GM23338 (cell line): ENCODE data around the gene ATAD5. TPM values are rescaled to one million over a fixed set of nuclear protein-coding genes. Genes with fewer than 3 reads are reported as not detected.

Source experiments
- ATAC-seq: fragments of 200-7000 bp; cut with Tn5 transposase; 3 replicates; pipeline ENCODE4 v1.9.1; 2020
- DNase-seq: peaks from one replicate; pipeline ENCODE4 v3.0.0-alpha.2; 2015; ENCODE audit warnings: low spot score
- H2AFZ ChIP-seq: fragments of 200-600 bp; sonication (generic); 2 replicates; pipeline ENCODE4 v1.8.0; 2016; ENCODE audit warnings: antibody characterized with exemption, mild to moderate bottlenecking, moderate library complexity
- H3F3A ChIP-seq: fragments of 200-600 bp; sonication (generic); replicated peaks from 2 replicates; pipeline ENCODE4 v1.8.0; 2017; ENCODE audit warnings: antibody characterized with exemption, mixed run types, low read depth
- H3K27ac ChIP-seq: fragments of 200-600 bp; sonication (generic); 2 replicates; pipeline ENCODE4 v1.6.1; 2016; ENCODE audit warnings: low read depth
- H3K27me3 ChIP-seq: fragments of 200-600 bp; sonication (generic); 2 replicates; pipeline ENCODE4 v1.8.0; 2016; ENCODE audit warnings: mild to moderate bottlenecking, mixed run types, moderate library complexity; ENCODE audit not compliant: insufficient read depth
- H3K36me3 ChIP-seq: fragments of 200-600 bp; sonication (generic); 2 replicates; pipeline ENCODE4 v1.8.0; 2016; ENCODE audit warnings: mild to moderate bottlenecking; ENCODE audit not compliant: insufficient read depth
- H3K4me1 ChIP-seq: fragments of 200-600 bp; sonication (generic); 2 replicates; pipeline ENCODE4 v1.8.0; 2016; ENCODE audit warnings: mild to moderate bottlenecking, moderate library complexity; ENCODE audit not compliant: insufficient read depth
- H3K4me2 ChIP-seq: fragments of 200-600 bp; sonication (generic); 2 replicates; pipeline ENCODE4 v1.7.1; 2017; ENCODE audit warnings: mixed run types
- H3K4me3 ChIP-seq: fragments of 200-600 bp; sonication (generic); 2 replicates; pipeline ENCODE4 v1.6.1; 2016; ENCODE audit warnings: mixed run types
- H3K79me2 ChIP-seq: fragments of 200-600 bp; sonication (generic); replicated peaks from 2 replicates; pipeline ENCODE4 v1.8.0; 2017; ENCODE audit warnings: mild to moderate bottlenecking; ENCODE audit not compliant: insufficient read depth
- H3K9me2 ChIP-seq: fragments of 200-600 bp; sonication (generic); 2 replicates; pipeline ENCODE4 v1.8.0; 2017; ENCODE audit not compliant: insufficient read depth
- H4K20me1 ChIP-seq: fragments of 200-600 bp; sonication (generic); replicated peaks from 2 replicates; pipeline ENCODE4 v1.8.0; 2017; ENCODE audit warnings: mild to moderate bottlenecking; ENCODE audit not compliant: insufficient read depth
- H3K27ac Mint-ChIP-seq: 2 replicates; pipeline ENCODE4 v1.8.0; 2020; ENCODE audit warnings: inconsistent platforms, mild to moderate bottlenecking, moderate library complexity, mixed read lengths
- H3K27me3 Mint-ChIP-seq: 3 replicates; pipeline ENCODE4 v1.8.0; 2022; ENCODE audit warnings: low read depth, mild to moderate bottlenecking, moderate library complexity, mixed read lengths, inconsistent platforms; ENCODE audit not compliant: insufficient read depth, poor library complexity
- H3K36me3 Mint-ChIP-seq: 3 replicates; pipeline ENCODE4 v1.8.0; 2021; ENCODE audit warnings: low read depth, mild to moderate bottlenecking, inconsistent platforms, moderate library complexity, mixed read lengths
- H3K4me1 Mint-ChIP-seq: 3 replicates; pipeline ENCODE4 v1.8.0; 2020; ENCODE audit warnings: mild to moderate bottlenecking, inconsistent platforms, mixed read lengths
- H3K4me3 Mint-ChIP-seq: 3 replicates; pipeline ENCODE4 v1.8.0; 2021; ENCODE audit warnings: moderate library complexity, mild to moderate bottlenecking, inconsistent platforms, mixed read lengths
- H3K9me3 Mint-ChIP-seq: 3 replicates; pipeline ENCODE4 v1.8.0; 2020; ENCODE audit warnings: moderate library complexity, mild to moderate bottlenecking, inconsistent platforms, mixed read lengths
- CREB1 ChIP-seq: fragments of 250-450 bp; sonication (Bioruptor Pico); IDR thresholded peaks from 2 replicates; pipeline ENCODE4 v1.5.0; 2020; ENCODE audit warnings: low read depth, mild to moderate bottlenecking, moderate library complexity
- EZH2 ChIP-seq: fragments of 200-600 bp; sonication (generic); IDR thresholded peaks from one replicate; pipeline ENCODE4 v1.8.0; 2017; ENCODE audit warnings: antibody characterized with exemption, mild to moderate bottlenecking, low read depth; ENCODE audit not compliant: unreplicated experiment
- EZH2phosphoT487 ChIP-seq: fragments of 200-600 bp; sonication (generic); IDR thresholded peaks from one replicate; pipeline ENCODE4 v1.8.1; 2018; ENCODE audit warnings: antibody characterized with exemption; ENCODE audit not compliant: unreplicated experiment
- JUNB ChIP-seq: IDR thresholded peaks from one replicate; pipeline ENCODE4 v1.6.1; 2016; ENCODE audit warnings: antibody characterized with exemption; ENCODE audit not compliant: unreplicated experiment
- NANOG ChIP-seq: IDR thresholded peaks from 2 replicates; pipeline ENCODE4 v1.6.1; 2016; ENCODE audit warnings: antibody characterized with exemption, borderline replicate concordance
- POLR2AphosphoS5 ChIP-seq: IDR thresholded peaks from 2 replicates; pipeline ENCODE4 v1.6.1; 2016; ENCODE audit warnings: antibody characterized with exemption, low read depth
- STAT1 ChIP-seq: IDR thresholded peaks from one replicate; pipeline ENCODE4 v1.6.1; 2016; ENCODE audit warnings: antibody characterized with exemption; ENCODE audit not compliant: unreplicated experiment
- ZNF114 ChIP-seq: fragments of 250-450 bp; sonication (Bioruptor Pico); IDR thresholded peaks from 2 replicates; pipeline ENCODE4 v1.5.0; 2020; ENCODE audit warnings: mild to moderate bottlenecking, moderate library complexity
- ZNF331 ChIP-seq: fragments of 250-450 bp; sonication (Bioruptor Pico); IDR thresholded peaks from 2 replicates; pipeline ENCODE4 v1.5.0; 2020; ENCODE audit warnings: low read depth, mild to moderate bottlenecking, moderate library complexity
- polyA plus RNA-seq: library from polyadenylated mRNA; unstranded; fragments of >200 nt; fragmentation: Nextera tagmentation; extraction: Ambion mirVana; gene quantifications from 2 replicates; pipeline ENCODE4 v1.2.1, GENCODE V29; 2016
- total RNA-seq: library from RNA; depleted of rRNA; stranded (reverse); fragments of >200 nt; shearing (Covaris generic); gene quantifications from 2 replicates; pipeline ENCODE4 v1.2.3, GENCODE V29; 2014
- TF ChIP-seq, protein P1 (sequence below): IDR thresholded peaks from one replicate; pipeline ENCODE4 v1.6.1; 2018; ENCODE audit warnings: antibody characterized with exemption; ENCODE audit not compliant: unreplicated experiment
- TF ChIP-seq, protein P2 (sequence below): IDR thresholded peaks from 2 replicates; pipeline ENCODE4 v1.6.1; 2016; ENCODE audit warnings: antibody characterized with exemption
- TF ChIP-seq, protein P3 (sequence below): fragments of 250-450 bp; sonication (Bioruptor Pico); IDR thresholded peaks from 2 replicates; pipeline ENCODE4 v1.5.0; 2020; ENCODE audit warnings: mild to moderate bottlenecking, moderate library complexity
- TF ChIP-seq, protein P4 (sequence below), 2 experiments: fragments of 200-600 bp in 1 of 2; sonication (generic) in 1 of 2; conservative IDR thresholded peaks; 2 replicates each; pipeline versions ENCODE4 v1.5.1 to v1.6.1; 2016 to 2017; ENCODE audit warnings: antibody characterized with exemption in 2 of 2, low read depth in 2 of 2, mild to moderate bottlenecking in 2 of 2, moderate library complexity in 1 of 2

ATAD5 gene
- total and polyA plus RNA-seq, 2 experiments from 2014 or later: 24.2 to 30.9 TPM

DNA sequence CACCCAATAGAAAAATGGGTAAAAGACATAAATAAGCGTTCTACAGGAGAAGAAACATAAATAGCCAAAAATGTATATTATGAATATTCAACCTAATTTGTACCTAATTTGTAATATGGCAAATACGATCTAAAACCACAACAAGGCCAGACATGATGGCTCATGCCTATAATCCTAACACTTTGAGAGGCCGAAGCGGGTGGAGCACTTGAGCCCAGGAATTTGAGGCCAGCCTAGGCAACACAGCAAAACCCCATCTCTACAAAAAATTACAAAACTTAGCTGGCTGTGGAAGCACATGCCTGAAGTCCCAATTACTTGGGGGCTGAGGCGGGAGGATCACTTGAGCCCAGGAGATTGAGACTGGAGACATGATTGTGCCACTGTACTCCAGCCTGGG, 37.4 kb upstream of the ATAD5 start:
- peak overlapping the region; percentile 41; the same call in 1 of the 2 replicates for H3K27ac ChIP-seq
- Mint-ChIP-seq H3K9me3 (no peaks in the 10 kb centered on the region), H3K4me3 (no peak overlapping the region), H3K27ac (no peak overlapping the region), H3K27me3 (peaks cover 6% of the 10 kb centered on the region), H3K4me1 (no peaks in the 10 kb centered on the region), H3K36me3 (peaks cover 75% of the 10 kb centered on the region)
- H3K4me3 ChIP-seq: no peak overlapping the region
- H3K4me2 ChIP-seq: no peak overlapping the region
- H2AFZ ChIP-seq: no peak overlapping the region
- TF ChIP-seq, protein P1, sequence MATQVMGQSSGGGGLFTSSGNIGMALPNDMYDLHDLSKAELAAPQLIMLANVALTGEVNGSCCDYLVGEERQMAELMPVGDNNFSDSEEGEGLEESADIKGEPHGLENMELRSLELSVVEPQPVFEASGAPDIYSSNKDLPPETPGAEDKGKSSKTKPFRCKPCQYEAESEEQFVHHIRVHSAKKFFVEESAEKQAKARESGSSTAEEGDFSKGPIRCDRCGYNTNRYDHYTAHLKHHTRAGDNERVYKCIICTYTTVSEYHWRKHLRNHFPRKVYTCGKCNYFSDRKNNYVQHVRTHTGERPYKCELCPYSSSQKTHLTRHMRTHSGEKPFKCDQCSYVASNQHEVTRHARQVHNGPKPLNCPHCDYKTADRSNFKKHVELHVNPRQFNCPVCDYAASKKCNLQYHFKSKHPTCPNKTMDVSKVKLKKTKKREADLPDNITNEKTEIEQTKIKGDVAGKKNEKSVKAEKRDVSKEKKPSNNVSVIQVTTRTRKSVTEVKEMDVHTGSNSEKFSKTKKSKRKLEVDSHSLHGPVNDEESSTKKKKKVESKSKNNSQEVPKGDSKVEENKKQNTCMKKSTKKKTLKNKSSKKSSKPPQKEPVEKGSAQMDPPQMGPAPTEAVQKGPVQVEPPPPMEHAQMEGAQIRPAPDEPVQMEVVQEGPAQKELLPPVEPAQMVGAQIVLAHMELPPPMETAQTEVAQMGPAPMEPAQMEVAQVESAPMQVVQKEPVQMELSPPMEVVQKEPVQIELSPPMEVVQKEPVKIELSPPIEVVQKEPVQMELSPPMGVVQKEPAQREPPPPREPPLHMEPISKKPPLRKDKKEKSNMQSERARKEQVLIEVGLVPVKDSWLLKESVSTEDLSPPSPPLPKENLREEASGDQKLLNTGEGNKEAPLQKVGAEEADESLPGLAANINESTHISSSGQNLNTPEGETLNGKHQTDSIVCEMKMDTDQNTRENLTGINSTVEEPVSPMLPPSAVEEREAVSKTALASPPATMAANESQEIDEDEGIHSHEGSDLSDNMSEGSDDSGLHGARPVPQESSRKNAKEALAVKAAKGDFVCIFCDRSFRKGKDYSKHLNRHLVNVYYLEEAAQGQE: no peak
- TF ChIP-seq ZNF331 (CRISPR knock-in tag) (no peak), ZNF114 (CRISPR knock-in tag) (no peak), POLR2AphosphoS5 (no peak), NANOG (no peak), STAT1 (no peak), EZH2 (no peak), JUNB (no peak), CREB1 (CRISPR knock-in tag) (no peak), EZH2phosphoT487 (no peak)
- TF ChIP-seq, protein P2, sequence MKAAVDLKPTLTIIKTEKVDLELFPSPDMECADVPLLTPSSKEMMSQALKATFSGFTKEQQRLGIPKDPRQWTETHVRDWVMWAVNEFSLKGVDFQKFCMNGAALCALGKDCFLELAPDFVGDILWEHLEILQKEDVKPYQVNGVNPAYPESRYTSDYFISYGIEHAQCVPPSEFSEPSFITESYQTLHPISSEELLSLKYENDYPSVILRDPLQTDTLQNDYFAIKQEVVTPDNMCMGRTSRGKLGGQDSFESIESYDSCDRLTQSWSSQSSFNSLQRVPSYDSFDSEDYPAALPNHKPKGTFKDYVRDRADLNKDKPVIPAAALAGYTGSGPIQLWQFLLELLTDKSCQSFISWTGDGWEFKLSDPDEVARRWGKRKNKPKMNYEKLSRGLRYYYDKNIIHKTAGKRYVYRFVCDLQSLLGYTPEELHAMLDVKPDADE: no peak
- TF ChIP-seq, protein P3, sequence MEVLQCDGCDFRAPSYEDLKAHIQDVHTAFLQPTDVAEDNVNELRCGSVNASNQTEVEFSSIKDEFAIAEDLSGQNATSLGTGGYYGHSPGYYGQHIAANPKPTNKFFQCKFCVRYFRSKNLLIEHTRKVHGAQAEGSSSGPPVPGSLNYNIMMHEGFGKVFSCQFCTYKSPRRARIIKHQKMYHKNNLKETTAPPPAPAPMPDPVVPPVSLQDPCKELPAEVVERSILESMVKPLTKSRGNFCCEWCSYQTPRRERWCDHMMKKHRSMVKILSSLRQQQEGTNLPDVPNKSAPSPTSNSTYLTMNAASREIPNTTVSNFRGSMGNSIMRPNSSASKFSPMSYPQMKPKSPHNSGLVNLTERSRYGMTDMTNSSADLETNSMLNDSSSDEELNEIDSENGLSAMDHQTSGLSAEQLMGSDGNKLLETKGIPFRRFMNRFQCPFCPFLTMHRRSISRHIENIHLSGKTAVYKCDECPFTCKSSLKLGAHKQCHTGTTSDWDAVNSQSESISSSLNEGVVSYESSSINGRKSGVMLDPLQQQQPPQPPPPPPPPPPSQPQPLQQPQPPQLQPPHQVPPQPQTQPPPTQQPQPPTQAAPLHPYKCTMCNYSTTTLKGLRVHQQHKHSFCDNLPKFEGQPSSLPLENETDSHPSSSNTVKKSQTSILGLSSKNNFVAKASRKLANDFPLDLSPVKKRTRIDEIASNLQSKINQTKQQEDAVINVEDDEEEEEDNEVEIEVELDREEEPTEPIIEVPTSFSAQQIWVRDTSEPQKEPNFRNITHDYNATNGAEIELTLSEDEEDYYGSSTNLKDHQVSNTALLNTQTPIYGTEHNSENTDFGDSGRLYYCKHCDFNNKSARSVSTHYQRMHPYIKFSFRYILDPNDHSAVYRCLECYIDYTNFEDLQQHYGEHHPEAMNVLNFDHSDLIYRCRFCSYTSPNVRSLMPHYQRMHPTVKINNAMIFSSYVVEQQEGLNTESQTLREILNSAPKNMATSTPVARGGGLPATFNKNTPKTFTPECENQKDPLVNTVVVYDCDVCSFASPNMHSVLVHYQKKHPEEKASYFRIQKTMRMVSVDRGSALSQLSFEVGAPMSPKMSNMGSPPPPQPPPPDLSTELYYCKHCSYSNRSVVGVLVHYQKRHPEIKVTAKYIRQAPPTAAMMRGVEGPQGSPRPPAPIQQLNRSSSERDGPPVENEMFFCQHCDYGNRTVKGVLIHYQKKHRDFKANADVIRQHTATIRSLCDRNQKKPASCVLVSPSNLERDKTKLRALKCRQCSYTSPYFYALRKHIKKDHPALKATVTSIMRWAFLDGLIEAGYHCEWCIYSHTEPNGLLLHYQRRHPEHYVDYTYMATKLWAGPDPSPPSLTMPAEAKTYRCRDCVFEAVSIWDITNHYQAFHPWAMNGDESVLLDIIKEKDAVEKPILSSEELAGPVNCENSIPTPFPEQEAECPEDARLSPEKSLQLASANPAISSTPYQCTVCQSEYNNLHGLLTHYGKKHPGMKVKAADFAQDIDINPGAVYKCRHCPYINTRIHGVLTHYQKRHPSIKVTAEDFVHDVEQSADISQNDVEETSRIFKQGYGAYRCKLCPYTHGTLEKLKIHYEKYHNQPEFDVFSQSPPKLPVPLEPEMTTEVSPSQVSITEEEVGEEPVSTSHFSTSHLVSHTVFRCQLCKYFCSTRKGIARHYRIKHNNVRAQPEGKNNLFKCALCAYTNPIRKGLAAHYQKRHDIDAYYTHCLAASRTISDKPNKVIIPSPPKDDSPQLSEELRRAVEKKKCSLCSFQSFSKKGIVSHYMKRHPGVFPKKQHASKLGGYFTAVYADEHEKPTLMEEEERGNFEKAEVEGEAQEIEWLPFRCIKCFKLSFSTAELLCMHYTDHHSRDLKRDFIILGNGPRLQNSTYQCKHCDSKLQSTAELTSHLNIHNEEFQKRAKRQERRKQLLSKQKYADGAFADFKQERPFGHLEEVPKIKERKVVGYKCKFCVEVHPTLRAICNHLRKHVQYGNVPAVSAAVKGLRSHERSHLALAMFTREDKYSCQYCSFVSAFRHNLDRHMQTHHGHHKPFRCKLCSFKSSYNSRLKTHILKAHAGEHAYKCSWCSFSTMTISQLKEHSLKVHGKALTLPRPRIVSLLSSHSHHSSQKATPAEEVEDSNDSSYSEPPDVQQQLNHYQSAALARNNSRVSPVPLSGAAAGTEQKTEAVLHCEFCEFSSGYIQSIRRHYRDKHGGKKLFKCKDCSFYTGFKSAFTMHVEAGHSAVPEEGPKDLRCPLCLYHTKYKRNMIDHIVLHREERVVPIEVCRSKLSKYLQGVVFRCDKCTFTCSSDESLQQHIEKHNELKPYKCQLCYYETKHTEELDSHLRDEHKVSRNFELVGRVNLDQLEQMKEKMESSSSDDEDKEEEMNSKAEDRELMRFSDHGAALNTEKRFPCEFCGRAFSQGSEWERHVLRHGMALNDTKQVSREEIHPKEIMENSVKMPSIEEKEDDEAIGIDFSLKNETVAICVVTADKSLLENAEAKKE (CRISPR knock-in tag): no peak
- TF ChIP-seq, protein P4, sequence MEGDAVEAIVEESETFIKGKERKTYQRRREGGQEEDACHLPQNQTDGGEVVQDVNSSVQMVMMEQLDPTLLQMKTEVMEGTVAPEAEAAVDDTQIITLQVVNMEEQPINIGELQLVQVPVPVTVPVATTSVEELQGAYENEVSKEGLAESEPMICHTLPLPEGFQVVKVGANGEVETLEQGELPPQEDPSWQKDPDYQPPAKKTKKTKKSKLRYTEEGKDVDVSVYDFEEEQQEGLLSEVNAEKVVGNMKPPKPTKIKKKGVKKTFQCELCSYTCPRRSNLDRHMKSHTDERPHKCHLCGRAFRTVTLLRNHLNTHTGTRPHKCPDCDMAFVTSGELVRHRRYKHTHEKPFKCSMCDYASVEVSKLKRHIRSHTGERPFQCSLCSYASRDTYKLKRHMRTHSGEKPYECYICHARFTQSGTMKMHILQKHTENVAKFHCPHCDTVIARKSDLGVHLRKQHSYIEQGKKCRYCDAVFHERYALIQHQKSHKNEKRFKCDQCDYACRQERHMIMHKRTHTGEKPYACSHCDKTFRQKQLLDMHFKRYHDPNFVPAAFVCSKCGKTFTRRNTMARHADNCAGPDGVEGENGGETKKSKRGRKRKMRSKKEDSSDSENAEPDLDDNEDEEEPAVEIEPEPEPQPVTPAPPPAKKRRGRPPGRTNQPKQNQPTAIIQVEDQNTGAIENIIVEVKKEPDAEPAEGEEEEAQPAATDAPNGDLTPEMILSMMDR (conservative IDR thresholded peaks at IDR 0.05; ENCODE audit: low read depth in 2 of 2): no peak
- H4K20me1 ChIP-seq: peaks cover 4% of the 10 kb centered on the region
- no peaks in the 10 kb centered on the region for H3K4me1 ChIP-seq
- H3K79me2 ChIP-seq: no peaks in the 10 kb centered on the region
- peaks cover 27% of the 10 kb centered on the region for H3K36me3 ChIP-seq
- H3F3A ChIP-seq: peaks cover 31% of the 10 kb centered on the region
- H3K9me2 ChIP-seq: no peaks in the 10 kb centered on the region
- no peaks in the 10 kb centered on the region for H3K27me3 ChIP-seq
- no peak for ATAC-seq
- DNase-seq: no peak
